MM.1S (cell line): ENCODE data around the gene RUSF1.

Source experiments
- EZH2 ChIP-seq: fragments of 300-600 bp; sonication (generic); optimal IDR thresholded peaks from 2 replicates; pipeline ENCODE3; 2017; ENCODE audit warnings: low read depth, mild to moderate bottlenecking, antibody characterized with exemption, low read length, mixed read lengths
- EZH2phosphoT487 ChIP-seq: fragments of 300-600 bp; sonication (generic); IDR thresholded peaks from 2 replicates; pipeline ENCODE4 v1.6.1; 2018; ENCODE audit warnings: antibody characterized with exemption, low read length
- TF ChIP-seq, protein P1 (sequence below): fragments of 300-600 bp; sonication (generic); IDR thresholded peaks from 2 replicates; pipeline ENCODE4 v1.5.1; 2016; ENCODE audit warnings: antibody characterized with exemption, low read length, mixed read lengths

DNA sequence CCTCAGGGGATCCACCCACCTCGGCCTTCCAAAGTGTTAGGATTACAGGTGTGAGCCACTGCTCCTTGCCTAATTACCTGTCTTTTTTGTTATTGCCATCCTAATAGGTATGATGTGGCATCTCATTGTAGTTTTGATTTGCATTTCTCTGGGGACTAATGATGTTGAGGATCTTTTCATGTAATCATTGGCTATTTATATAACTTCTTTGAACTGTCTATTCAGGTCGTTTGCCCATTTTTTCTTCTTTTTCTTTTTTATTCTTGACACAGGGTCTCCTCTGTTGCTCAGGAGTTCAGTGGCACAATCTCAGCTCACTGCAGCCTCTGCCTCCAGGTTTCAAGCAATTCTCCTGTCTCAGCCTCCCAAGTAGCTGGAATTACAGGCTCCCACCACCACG, 37.6 kb downstream of the RUSF1 start:
- TF ChIP-seq, protein P1, sequence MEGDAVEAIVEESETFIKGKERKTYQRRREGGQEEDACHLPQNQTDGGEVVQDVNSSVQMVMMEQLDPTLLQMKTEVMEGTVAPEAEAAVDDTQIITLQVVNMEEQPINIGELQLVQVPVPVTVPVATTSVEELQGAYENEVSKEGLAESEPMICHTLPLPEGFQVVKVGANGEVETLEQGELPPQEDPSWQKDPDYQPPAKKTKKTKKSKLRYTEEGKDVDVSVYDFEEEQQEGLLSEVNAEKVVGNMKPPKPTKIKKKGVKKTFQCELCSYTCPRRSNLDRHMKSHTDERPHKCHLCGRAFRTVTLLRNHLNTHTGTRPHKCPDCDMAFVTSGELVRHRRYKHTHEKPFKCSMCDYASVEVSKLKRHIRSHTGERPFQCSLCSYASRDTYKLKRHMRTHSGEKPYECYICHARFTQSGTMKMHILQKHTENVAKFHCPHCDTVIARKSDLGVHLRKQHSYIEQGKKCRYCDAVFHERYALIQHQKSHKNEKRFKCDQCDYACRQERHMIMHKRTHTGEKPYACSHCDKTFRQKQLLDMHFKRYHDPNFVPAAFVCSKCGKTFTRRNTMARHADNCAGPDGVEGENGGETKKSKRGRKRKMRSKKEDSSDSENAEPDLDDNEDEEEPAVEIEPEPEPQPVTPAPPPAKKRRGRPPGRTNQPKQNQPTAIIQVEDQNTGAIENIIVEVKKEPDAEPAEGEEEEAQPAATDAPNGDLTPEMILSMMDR: no peak
- TF ChIP-seq EZH2 (no peak), EZH2phosphoT487 (no peak)
